Esophagus squamous epithelium (tissue), 5 donors: Measurements from ENCODE around the gene IVNS1ABP. TPM values are rescaled to one million over a fixed set of nuclear protein-coding genes. Genes with fewer than 3 reads are reported as not detected.

Experiments used
- DNase-seq: peaks from one replicate; lab custom pipeline; 2025; lab: John Stamatoyannopoulos, UW
- H3K27ac ChIP-seq, 4 donors: fragments of 200-600 bp; sonication (generic); one replicate each; pipeline ENCODE4 v1.5.1; 2016 to 2019; ENCODE audit warnings: mild to moderate bottlenecking in 1 of 4
- H3K27me3 ChIP-seq, 4 donors: fragments of 200-600 bp; sonication (generic); 1 replicate in 3 of 4; 2 replicates in 1 of 4; pipeline versions ENCODE4 v1.5.1 to v1.6.0; 2017 to 2021; ENCODE audit warnings: antibody characterized with exemption in 1 of 4
- H3K36me3 ChIP-seq, 3 donors: fragments of 200-600 bp; sonication (generic); one replicate each; pipeline ENCODE4 v1.5.1; 2016 to 2019
- H3K4me1 ChIP-seq, 3 donors: fragments of 200-600 bp; sonication (generic); one replicate each; pipeline ENCODE4 v1.5.1; 2017 to 2019
- H3K4me3 ChIP-seq, 4 donors: fragments of 200-600 bp; sonication (generic); 1 replicate in 3 of 4; 2 replicates in 1 of 4; pipeline ENCODE4 v1.5.1; 2016 to 2019; ENCODE audit warnings: mild to moderate bottlenecking in 2 of 4, moderate library complexity in 1 of 4
- H3K9me3 ChIP-seq, 3 donors: fragments of 200-600 bp; sonication (generic); one replicate each; pipeline ENCODE4 v1.5.1; 2016 to 2019
- POLR2A ChIP-seq, 4 donors: fragments of 450-650 bp; IDR thresholded peaks; one replicate each; pipeline ENCODE4 v1.6.1; 2017; ENCODE audit warnings: antibody characterized with exemption in 4 of 4, mild to moderate bottlenecking in 4 of 4, moderate library complexity in 3 of 4
- WGBS, 2 donors: methylation state at CpG; one replicate each; pipeline ENCODE4 v1.1.5; 2018; 5-methylcytosine and 5-hydroxymethylcytosine counted together
- intact Hi-C: fragments of 100-400 bp; cut with DNase I; formaldehyde crosslinking; loops from one replicate; pipeline ENCODE4 v1.15.0; 2022
- total RNA-seq, 4 donors: library from RNA; depleted of rRNA; stranded (reverse); fragments of >200 nt; gene quantifications; one replicate each; pipeline ENCODE4 v1.1.0, GENCODE V29; 2016
- TF ChIP-seq, protein P1 (sequence below), 6 experiments: fragments of 450-650 bp in 4 of 6; fragments of 200-600 bp in 2 of 6; sonication (generic) in 2 of 6; IDR thresholded peaks; one replicate each; pipeline ENCODE4 v1.5.1; 2016 to 2019; ENCODE audit warnings: antibody characterized with exemption in 6 of 6, mild to moderate bottlenecking in 4 of 6, moderate library complexity in 4 of 6
- donor health status: DM: yes; HTN: yes; CAD: no.

Gene IVNS1ABP
- total RNA-seq, 4 donors from 2014 or later, result 42.1 to 98.4 (median 52.5) TPM

GRCh38 chr1:185337246-185337645, 20.2 kb upstream of the IVNS1ABP start:
- no peak for DNase-seq
- Histone ChIP-seq H3K36me3 (no peaks in the 10 kb centered on the region), H3K9me3 (no peaks in the 10 kb centered on the region), H3K4me1 (peaks cover 0 to 8% (median 0%) of the 10 kb centered on the region in 3 donors), H3K27me3 (no peaks in the 10 kb centered on the region), H3K27ac (no peak overlapping the region), H3K4me3 (no peak overlapping the region)
- 51 to 69% methylated on average over 4 of the region's 4 CpGs for WGBS, 2 donors
- no peak for TF ChIP-seq POLR2A (IDR thresholded peaks at IDR 0.05)
- TF ChIP-seq, protein P1, sequence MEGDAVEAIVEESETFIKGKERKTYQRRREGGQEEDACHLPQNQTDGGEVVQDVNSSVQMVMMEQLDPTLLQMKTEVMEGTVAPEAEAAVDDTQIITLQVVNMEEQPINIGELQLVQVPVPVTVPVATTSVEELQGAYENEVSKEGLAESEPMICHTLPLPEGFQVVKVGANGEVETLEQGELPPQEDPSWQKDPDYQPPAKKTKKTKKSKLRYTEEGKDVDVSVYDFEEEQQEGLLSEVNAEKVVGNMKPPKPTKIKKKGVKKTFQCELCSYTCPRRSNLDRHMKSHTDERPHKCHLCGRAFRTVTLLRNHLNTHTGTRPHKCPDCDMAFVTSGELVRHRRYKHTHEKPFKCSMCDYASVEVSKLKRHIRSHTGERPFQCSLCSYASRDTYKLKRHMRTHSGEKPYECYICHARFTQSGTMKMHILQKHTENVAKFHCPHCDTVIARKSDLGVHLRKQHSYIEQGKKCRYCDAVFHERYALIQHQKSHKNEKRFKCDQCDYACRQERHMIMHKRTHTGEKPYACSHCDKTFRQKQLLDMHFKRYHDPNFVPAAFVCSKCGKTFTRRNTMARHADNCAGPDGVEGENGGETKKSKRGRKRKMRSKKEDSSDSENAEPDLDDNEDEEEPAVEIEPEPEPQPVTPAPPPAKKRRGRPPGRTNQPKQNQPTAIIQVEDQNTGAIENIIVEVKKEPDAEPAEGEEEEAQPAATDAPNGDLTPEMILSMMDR (IDR thresholded peaks at IDR 0.05), result no peak
- intact Hi-C loops, result no loop called here

DNA sequence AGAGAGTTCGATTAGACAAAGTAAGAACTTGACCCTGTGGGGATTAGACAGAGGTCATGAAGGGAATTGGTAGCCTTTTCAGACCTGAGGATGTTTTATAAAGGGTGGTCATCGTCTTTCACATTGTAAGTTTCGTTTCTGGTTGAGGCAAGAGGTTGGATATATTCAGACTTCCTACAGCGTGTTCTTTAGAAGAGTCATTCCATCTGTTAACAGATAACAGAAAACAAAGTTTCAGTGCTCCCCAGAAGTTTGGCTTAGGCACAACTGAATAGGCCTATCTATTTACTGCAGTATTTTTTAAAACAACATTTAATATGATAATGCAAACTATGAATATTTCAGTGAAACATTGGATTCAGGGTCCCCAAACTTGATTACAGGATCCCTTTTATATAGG, 17.1 kb upstream of the IVNS1ABP start:
- Histone ChIP-seq H3K4me1 (no peaks in the 10 kb centered on the region), H3K4me3 (no peak overlapping the region), H3K27ac (no peak overlapping the region), H3K36me3 (no peaks in the 10 kb centered on the region), H3K27me3 (no peaks in the 10 kb centered on the region), H3K9me3 (no peaks in the 10 kb centered on the region)
- intact Hi-C loops, result no loop called here
- WGBS, 2 donors, result 71 to 78% methylated on average over 4 of the region's 4 CpGs
- DNase-seq, result no peak
- TF ChIP-seq, protein P1 (IDR thresholded peaks at IDR 0.05), result no peak
- TF ChIP-seq POLR2A (IDR thresholded peaks at IDR 0.05), result no peak

- Histone ChIP-seq H3K27me3 (no peaks in the 10 kb centered on the region), H3K36me3 (no peaks in the 10 kb centered on the region), H3K4me1 (no peaks in the 10 kb centered on the region), H3K9me3 (no peaks in the 10 kb centered on the region), H3K4me3 (no peak overlapping the region), H3K27ac (no peak overlapping the region)
- no peak for DNase-seq
- no peak for TF ChIP-seq POLR2A (IDR thresholded peaks at IDR 0.05)
- TF ChIP-seq, protein P1 (IDR thresholded peaks at IDR 0.05), result no peak
- WGBS, 2 donors, result 65 to 81% methylated on average over 3 to 4 of the region's 4 CpGs
- intact Hi-C loops, result no loop called here
Observed at GRCh38 chr1:185328255-185328654, 11.2 kb upstream of the IVNS1ABP start.

DNA sequence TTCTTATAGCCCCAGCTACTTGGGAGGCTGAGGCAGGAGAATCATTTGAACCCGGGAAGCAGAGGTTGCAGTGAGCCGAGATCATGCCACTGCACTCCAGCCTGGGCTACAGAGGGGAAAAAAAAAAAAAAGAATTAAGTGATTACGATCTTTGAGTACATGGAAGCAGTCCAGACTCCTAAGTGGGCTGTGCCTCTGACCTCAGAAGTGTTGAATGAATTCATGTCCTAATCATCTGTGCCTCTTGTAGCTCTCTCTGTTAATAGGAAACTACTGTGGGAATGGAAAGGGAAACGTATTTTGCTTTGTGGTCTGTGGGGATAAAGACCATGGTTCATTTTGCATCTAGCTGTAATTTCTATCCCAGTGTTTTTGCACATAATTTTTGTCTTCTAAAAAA, 8.4 kb upstream of the IVNS1ABP start:
- H3K27ac ChIP-seq, result no peak overlapping the region
- intact Hi-C loops, result no loop called here
- no peak for DNase-seq
- 62 to 77% methylated on average over 4 of the region's 4 CpGs for WGBS, 2 donors
- H3K4me1 ChIP-seq, result no peaks in the 10 kb centered on the region
- no peaks in the 10 kb centered on the region for H3K36me3 ChIP-seq
- H3K4me3 ChIP-seq, result no peak overlapping the region
- no peaks in the 10 kb centered on the region for H3K9me3 ChIP-seq
- H3K27me3 ChIP-seq, result no peaks in the 10 kb centered on the region
- TF ChIP-seq, protein P1 (IDR thresholded peaks at IDR 0.05), result no peak
- TF ChIP-seq POLR2A (IDR thresholded peaks at IDR 0.05), result no peak

DNA sequence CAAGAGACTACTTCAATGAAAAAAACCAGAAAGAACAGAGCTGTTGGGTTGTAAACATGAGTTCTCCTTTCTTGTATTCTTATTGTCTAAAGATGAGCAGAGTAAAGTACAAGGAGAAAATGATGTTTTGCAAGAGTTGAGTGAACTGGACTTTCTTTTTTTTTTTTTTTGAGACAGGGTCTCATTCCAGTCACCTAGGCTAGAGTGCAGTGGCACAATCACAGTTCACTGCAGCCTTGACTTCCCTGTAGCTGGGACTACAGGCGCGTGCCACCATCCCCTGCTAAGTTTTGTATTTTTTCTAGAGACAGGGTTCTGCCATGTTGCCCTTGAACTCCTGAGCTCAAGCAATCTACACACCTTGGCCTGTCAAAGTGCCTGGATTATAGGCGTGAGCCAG, 7.1 kb upstream of the IVNS1ABP start:
- TF ChIP-seq POLR2A (IDR thresholded peaks at IDR 0.05), result no peak
- TF ChIP-seq, protein P1 (IDR thresholded peaks at IDR 0.05), result no peak
- 92 to 100% methylated on average over 2 to 3 of the region's 3 CpGs for WGBS, 2 donors
- no peaks in the 10 kb centered on the region for H3K36me3 ChIP-seq

More for the DNA sequence above, 7.1 kb upstream of the IVNS1ABP start:
- H3K27me3 ChIP-seq, result no peaks in the 10 kb centered on the region
- H3K9me3 ChIP-seq, result no peaks in the 10 kb centered on the region
- H3K27ac ChIP-seq, result no peak overlapping the region
- no peak for DNase-seq
- intact Hi-C loops, result no loop called here
- H3K4me1 ChIP-seq, result peaks cover 0 to 1% (median 0%) of the 10 kb centered on the region in 3 donors
- no peak overlapping the region for H3K4me3 ChIP-seq
